MCF 10A (cell line): ENCODE data around the gene TKT. TPM values are rescaled to one million over a fixed set of nuclear protein-coding genes. Genes with fewer than 3 reads are reported as not detected.

Experiments used
- BruUV-seq: library from RNA; stranded (reverse); fragments of 400-500 nt; replicated peaks from 2 replicates; lab custom pipeline; 2021; lab: Mats Ljungman, UMichigan
- CTCF ChIA-PET: fragments of 300-600 bp; sonication (Branson Sonifier 250); formaldehyde crosslinking; extraction: SDS; loops from one replicate; lab custom pipeline; 2021; ENCODE audit warnings: antibody characterized with exemption, inconsistent platforms; lab: Yijun Ruan, JAX
- POLR2A ChIA-PET: fragments of 300-600, 350-650 bp; sonication (Branson Sonifier 250); formaldehyde crosslinking; extraction: SDS; loops from one replicate; lab custom pipeline; 2020; ENCODE audit warnings: antibody characterized with exemption, inconsistent platforms; lab: Yijun Ruan, JAX
- DNase-seq: peaks from one replicate; pipeline ENCODE4 v3.0.0-alpha.2; 2018; ENCODE audit not compliant: unreplicated experiment
- H3K27ac Mint-ChIP-seq: one replicate; pipeline ENCODE4 v1.8.0; 2022; ENCODE audit warnings: mild to moderate bottlenecking, low read depth, mixed read lengths; ENCODE audit not compliant: unreplicated experiment
- H3K27me3 Mint-ChIP-seq: one replicate; pipeline ENCODE4 v1.8.0; 2022; ENCODE audit warnings: mixed read lengths; ENCODE audit not compliant: insufficient read depth, unreplicated experiment
- H3K36me3 Mint-ChIP-seq: one replicate; pipeline ENCODE4 v1.8.0; 2022; ENCODE audit warnings: mild to moderate bottlenecking, moderate library complexity, mixed read lengths; ENCODE audit not compliant: insufficient read depth, unreplicated experiment
- H3K4me1 Mint-ChIP-seq: one replicate; pipeline ENCODE4 v1.8.0; 2022; ENCODE audit warnings: mixed read lengths; ENCODE audit not compliant: insufficient read depth, unreplicated experiment
- H3K4me3 Mint-ChIP-seq: one replicate; pipeline ENCODE4 v1.8.0; 2022; ENCODE audit warnings: mild to moderate bottlenecking, moderate library complexity, mixed read lengths; ENCODE audit not compliant: unreplicated experiment
- H3K9me3 Mint-ChIP-seq: one replicate; pipeline ENCODE4 v1.8.0; 2022; ENCODE audit warnings: mixed read lengths; ENCODE audit not compliant: unreplicated experiment
- intact Hi-C: fragments of 100-400 bp; cut with micrococcal nuclease; formaldehyde crosslinking; loops from 2 replicates; pipeline ENCODE4 v1.14.1; 2022
- total RNA-seq: library from RNA; stranded (reverse); gene quantifications from 2 replicates; pipeline ENCODE4 v1.2.3, GENCODE V29; 2022
- TF ChIP-seq, protein P1 (sequence below): fragments of 200-600 bp; IDR thresholded peaks from one replicate; pipeline ENCODE4 v1.8.0; 2022; ENCODE audit warnings: antibody characterized with exemption, mild to moderate bottlenecking; ENCODE audit not compliant: unreplicated experiment

Gene TKT
- total RNA-seq, 1 experiment from 2014 or later = 326 TPM

DNA sequence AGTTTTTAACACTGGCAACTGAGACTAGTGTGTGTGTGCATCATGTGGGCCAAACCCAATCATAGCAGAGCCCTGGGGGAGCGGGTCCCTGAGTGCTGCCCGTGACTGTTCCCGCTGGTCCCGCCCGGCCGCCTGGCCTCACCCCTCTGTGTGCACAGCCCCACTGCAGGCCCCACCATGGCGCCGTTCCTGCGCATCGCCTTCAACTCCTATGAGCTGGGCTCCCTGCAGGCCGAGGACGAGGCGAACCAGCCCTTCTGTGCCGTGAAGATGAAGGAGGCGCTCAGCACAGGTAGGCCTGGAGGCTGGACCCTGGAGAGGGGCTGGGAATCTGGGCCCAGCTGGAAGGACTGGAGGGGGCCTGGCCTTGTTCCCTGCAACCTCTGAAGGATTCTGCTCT lies 77.6 kb downstream of the TKT start:
- ChIA-PET POLR2A (no interaction called here), CTCF (interaction anchor here (0.9 kb wide), 1 partner anchor 18 kb away, joined by 3 read pairs; no protein-coding TSS in a partner anchor)
- Mint-ChIP-seq H3K4me3 (no peak overlapping the region), H3K27ac (no peak overlapping the region), H3K27me3 (no peaks in the 10 kb centered on the region), H3K36me3 (peaks cover 30% of the 10 kb centered on the region), H3K9me3 (no peaks in the 10 kb centered on the region), H3K4me1 (no peaks in the 10 kb centered on the region)
- no TSS peak for BruUV-seq
- TF ChIP-seq, protein P1, sequence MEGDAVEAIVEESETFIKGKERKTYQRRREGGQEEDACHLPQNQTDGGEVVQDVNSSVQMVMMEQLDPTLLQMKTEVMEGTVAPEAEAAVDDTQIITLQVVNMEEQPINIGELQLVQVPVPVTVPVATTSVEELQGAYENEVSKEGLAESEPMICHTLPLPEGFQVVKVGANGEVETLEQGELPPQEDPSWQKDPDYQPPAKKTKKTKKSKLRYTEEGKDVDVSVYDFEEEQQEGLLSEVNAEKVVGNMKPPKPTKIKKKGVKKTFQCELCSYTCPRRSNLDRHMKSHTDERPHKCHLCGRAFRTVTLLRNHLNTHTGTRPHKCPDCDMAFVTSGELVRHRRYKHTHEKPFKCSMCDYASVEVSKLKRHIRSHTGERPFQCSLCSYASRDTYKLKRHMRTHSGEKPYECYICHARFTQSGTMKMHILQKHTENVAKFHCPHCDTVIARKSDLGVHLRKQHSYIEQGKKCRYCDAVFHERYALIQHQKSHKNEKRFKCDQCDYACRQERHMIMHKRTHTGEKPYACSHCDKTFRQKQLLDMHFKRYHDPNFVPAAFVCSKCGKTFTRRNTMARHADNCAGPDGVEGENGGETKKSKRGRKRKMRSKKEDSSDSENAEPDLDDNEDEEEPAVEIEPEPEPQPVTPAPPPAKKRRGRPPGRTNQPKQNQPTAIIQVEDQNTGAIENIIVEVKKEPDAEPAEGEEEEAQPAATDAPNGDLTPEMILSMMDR = no peak
- no peak for DNase-seq
- intact Hi-C loops = no loop called here

DNA sequence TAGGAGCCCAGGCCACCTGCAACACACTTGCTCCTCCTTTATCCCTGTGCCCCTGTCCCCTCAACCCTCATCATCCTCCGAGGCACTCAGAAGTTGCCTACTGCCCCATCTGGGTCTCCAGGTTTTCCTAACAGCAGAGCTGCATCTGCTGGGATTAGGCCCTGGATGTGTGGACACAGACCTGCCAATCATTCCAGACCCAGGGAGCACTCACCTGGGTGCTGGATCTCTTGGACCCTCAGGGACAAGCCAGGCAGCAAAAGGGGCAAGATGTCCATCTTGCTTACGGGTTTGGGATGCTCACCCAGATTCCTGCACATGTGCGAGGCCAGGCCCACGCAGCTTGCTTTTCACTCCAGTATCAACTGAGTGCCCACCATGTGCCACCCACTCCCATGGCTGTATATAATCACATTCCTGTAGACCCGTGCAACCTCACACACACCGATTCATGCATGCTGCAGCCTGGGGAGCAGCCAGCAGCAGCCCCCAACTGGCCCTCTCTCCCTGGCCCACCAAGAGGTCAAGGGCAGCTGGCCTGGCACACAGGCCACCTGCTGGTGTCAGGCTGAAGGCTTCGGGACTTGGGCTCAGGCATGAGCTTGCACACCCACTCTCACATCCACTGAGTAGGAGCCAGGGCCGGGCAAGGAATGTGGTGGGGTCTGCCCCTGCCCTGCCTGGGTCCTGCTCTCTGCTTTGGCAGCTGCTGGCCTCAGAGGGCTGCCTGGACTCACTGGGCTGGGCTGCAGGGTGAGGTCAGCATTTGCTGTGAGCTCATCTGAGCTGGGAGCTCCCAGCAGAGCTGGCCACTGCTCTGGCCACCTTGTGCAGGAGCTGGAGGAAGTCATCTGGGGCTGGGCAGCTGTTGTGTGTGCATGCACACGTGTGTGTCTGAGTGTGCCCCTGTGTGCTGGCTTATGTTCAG lies 79.9 kb downstream of the TKT start:
- BruUV-seq = no TSS peak
- Mint-ChIP-seq H3K27me3 (no peaks in the 10 kb centered on the region), H3K36me3 (peaks cover 15% of the 10 kb centered on the region), H3K4me1 (no peaks in the 10 kb centered on the region), H3K4me3 (no peak overlapping the region), H3K27ac (no peak overlapping the region), H3K9me3 (no peaks in the 10 kb centered on the region)
- intact Hi-C loops = no loop called here
- TF ChIP-seq, protein P1 = no peak
- ChIA-PET CTCF (interaction anchor here (0.5 to 1.5 kb wide), 2 partner anchors 19 to 38 kb away, joined by 3 to 5 read pairs; no protein-coding TSS in a partner anchor), POLR2A (no interaction called here)
- no peak for DNase-seq

Other genes starting within 250 kb of the TKT start
- 11.5 and 11.8 TPM in 2 replicates for gene SFMBT1, start 209.9 kb downstream of the TKT start, total RNA-seq
- 40.1 and 42.7 TPM in 2 replicates for gene RFT1, start 125.6 kb downstream of the TKT start, total RNA-seq
- gene PRKCD, start 94.8 kb downstream of the TKT start, total RNA-seq = 9.6 and 9.8 TPM in 2 replicates
- gene DCP1A, start 91.5 kb upstream of the TKT start, total RNA-seq = 22.1 and 23.6 TPM in 2 replicates
- gene CACNA1D, start 238.6 kb upstream of the TKT start, total RNA-seq = 0.26 TPM in 1 of 2 replicates, not detected in the other